Kidney (tissue), 14 donors: ENCODE measurements around the gene TEX54. TPM values are rescaled to one million over a fixed set of nuclear protein-coding genes. Genes with fewer than 3 reads are reported as not detected.
"Not testable (repeated sequence)": the region's sequence is repeated elsewhere in the genome, so short reads cannot be mapped to it uniquely, and the experiment has no call there.

Experiments used
- DNase-seq, 5 donors: peaks; one replicate each; pipeline ENCODE4 v3.0.0-alpha.2; 2013 to 2020
- FAIRE-seq: peaks from 2 replicates; lab custom pipeline; 2012; peaks lifted over from hg19 to GRCh38; lab: Jason Lieb, UNC
- H3K27ac ChIP-seq, 2 donors: one replicate each; pipeline ENCODE4 v1.7.0; 2013; ENCODE audit warnings: low read depth in 2 of 2, low read length in 2 of 2, inconsistent platforms in 1 of 2
- H3K27me3 ChIP-seq: one replicate; pipeline ENCODE4 v1.7.1; 2013; ENCODE audit warnings: low read length, inconsistent platforms; ENCODE audit not compliant: control insufficient read depth, insufficient read depth
- H3K36me3 ChIP-seq, 3 donors: one replicate each; pipeline versions ENCODE4 v1.7.0 to v1.7.1; 2013; ENCODE audit warnings: low read length in 3 of 3, control low read depth in 1 of 3, inconsistent platforms in 1 of 3; ENCODE audit not compliant: insufficient read depth in 3 of 3, control insufficient read depth in 2 of 3
- H3K4me1 ChIP-seq, 3 donors: one replicate each; pipeline versions ENCODE4 v1.7.0 to v1.7.1; 2013; ENCODE audit warnings: low read length in 3 of 3, inconsistent platforms in 1 of 3, low read depth in 1 of 3; ENCODE audit not compliant: control insufficient read depth in 2 of 3, insufficient read depth in 2 of 3
- H3K4me3 ChIP-seq, 3 donors: one replicate each; pipeline versions ENCODE4 v1.7.0 to v1.8.1; 2013; ENCODE audit warnings: low read length in 3 of 3, control low read depth in 1 of 3, inconsistent platforms in 1 of 3
- H3K9ac ChIP-seq, 3 donors: one replicate each; pipeline versions ENCODE4 v1.7.0 to v1.7.1; 2013; ENCODE audit warnings: low read length in 3 of 3, control low read depth in 1 of 3, inconsistent platforms in 1 of 3
- H3K9me3 ChIP-seq, 3 donors: one replicate each; pipeline versions ENCODE4 v1.7.0 to v1.7.1; 2013; ENCODE audit warnings: low read length in 3 of 3, control low read depth in 1 of 3, inconsistent platforms in 1 of 3; ENCODE audit not compliant: control insufficient read depth in 2 of 3, insufficient read depth in 1 of 3
- intact Hi-C: fragments of 100-400 bp; cut with DNase I; formaldehyde crosslinking; loops from one replicate; pipeline ENCODE4 v1.11.1; 2022
- polyA plus RNA-seq: library from polyadenylated mRNA; stranded (reverse); fragments of 350-450 nt; fragmentation: Illumina TruSeq; extraction: RNeasy Lipid Tissue Mini Kit (QIAGEN cat#74804); gene quantifications from one replicate; pipeline ENCODE4 v1.2.3, GENCODE V29; 2014; ENCODE audit warnings: low read depth, low replicate concordance; ENCODE audit not compliant: insufficient read depth
- total RNA-seq: library from RNA; stranded (reverse); fragmentation: NEBNext Ultra II Directional; extraction: Animal tissue kit (Norgen Biotek cat#: 25700); gene quantifications from one replicate; pipeline ENCODE4 v1.2.1, GENCODE V29; 2021
- TF ChIP-seq, protein P1 (sequence below): IDR thresholded peaks from 3 replicates; pipeline ENCODE4 v1.5.1; 2012; ENCODE audit warnings: mild to moderate bottlenecking, moderate library complexity, borderline replicate concordance; ENCODE audit not compliant: insufficient read depth; ENCODE audit errors: extremely low read depth
- donor health status: control.
- donor health status: control.
- donor health status: control.
- donor health status: control.
- donor health status: control.
- donor health status: DM: yes; HTN: yes; CAD: no.
- donor health status: Normal renal cell carcinoma (clear cell type).

The TEX54 gene
- total and polyA plus RNA-seq, 2 donors from 2014 or later, result not detected

- TF ChIP-seq, protein P1, sequence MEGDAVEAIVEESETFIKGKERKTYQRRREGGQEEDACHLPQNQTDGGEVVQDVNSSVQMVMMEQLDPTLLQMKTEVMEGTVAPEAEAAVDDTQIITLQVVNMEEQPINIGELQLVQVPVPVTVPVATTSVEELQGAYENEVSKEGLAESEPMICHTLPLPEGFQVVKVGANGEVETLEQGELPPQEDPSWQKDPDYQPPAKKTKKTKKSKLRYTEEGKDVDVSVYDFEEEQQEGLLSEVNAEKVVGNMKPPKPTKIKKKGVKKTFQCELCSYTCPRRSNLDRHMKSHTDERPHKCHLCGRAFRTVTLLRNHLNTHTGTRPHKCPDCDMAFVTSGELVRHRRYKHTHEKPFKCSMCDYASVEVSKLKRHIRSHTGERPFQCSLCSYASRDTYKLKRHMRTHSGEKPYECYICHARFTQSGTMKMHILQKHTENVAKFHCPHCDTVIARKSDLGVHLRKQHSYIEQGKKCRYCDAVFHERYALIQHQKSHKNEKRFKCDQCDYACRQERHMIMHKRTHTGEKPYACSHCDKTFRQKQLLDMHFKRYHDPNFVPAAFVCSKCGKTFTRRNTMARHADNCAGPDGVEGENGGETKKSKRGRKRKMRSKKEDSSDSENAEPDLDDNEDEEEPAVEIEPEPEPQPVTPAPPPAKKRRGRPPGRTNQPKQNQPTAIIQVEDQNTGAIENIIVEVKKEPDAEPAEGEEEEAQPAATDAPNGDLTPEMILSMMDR, result no peak
- H3K27ac ChIP-seq, result no peak overlapping the region
- H3K36me3 ChIP-seq, result peaks cover 4 to 23% (median 6%) of the 10 kb centered on the region in 3 donors
- DNase-seq, result no peak
- no peak overlapping the region for H3K9ac ChIP-seq
- no peak for FAIRE-seq
- intact Hi-C loops, result no loop called here
- peaks cover 1 to 17% (median 2%) of the 10 kb centered on the region in 3 donors for H3K4me1 ChIP-seq
- no peaks in the 10 kb centered on the region for H3K9me3 ChIP-seq
- no peaks in the 10 kb centered on the region for H3K27me3 ChIP-seq
- no peak overlapping the region for H3K4me3 ChIP-seq
These were observed 2.7 kb upstream of the TEX54 start for GRCh38 chr11:62835336-62835735.

GRCh38 chr11:62831520-62832335 lies 913 bp downstream of the TEX54 start, which contains the start of gene STX5:
TSS of gene STX5 (minus strand) at chr11:62832051. CDS start at chr11:62831243, 808 bp downstream.
- no peaks in the 10 kb centered on the region for H3K9me3 ChIP-seq
- peak within 1 kb of the TSS; percentile 79 to 95 (median 89) for H3K4me3 ChIP-seq
- FAIRE-seq (peak; percentile 84), DNase-seq (peak; percentile 99 to 100 (median 100))
- H3K4me1 ChIP-seq, result peaks cover 3 to 16% (median 6%) of the 10 kb centered on the region in 3 donors
- H3K9ac ChIP-seq, result peak within 1 kb of the TSS; percentile 62 to 99 (median 94)
- H3K27me3 ChIP-seq, result no peaks in the 10 kb centered on the region
- TF ChIP-seq, protein P1, result no peak
- H3K36me3 ChIP-seq, result peaks cover 4 to 32% (median 15%) of the 10 kb centered on the region in 3 donors
- H3K27ac ChIP-seq, result peak within 1 kb of the TSS; percentile 98 to 99
- intact Hi-C loops, result no loop called here

- peak overlapping the region; percentile 62 to 89 (median 65) for H3K9ac ChIP-seq
- peak overlapping the region; percentile 76 to 95 (median 79) for H3K4me3 ChIP-seq
- peaks cover 4 to 29% (median 13%) of the 10 kb centered on the region in 3 donors for H3K36me3 ChIP-seq
- intact Hi-C loops, result no loop called here
- no peaks in the 10 kb centered on the region for H3K9me3 ChIP-seq
- no peaks in the 10 kb centered on the region for H3K27me3 ChIP-seq
- TF ChIP-seq, protein P1, result no peak
- DNase-seq (peak in 4 of 5 donors; percentile 81 to 91 (median 88)), FAIRE-seq (no peak)
- H3K27ac ChIP-seq, result peak overlapping the region; percentile 98 to 99
- peaks cover 3 to 16% (median 6%) of the 10 kb centered on the region in 3 donors for H3K4me1 ChIP-seq
These were observed 1.6 kb downstream of the TEX54 start for GRCh38 chr11:62830904-62831519.

DNA sequence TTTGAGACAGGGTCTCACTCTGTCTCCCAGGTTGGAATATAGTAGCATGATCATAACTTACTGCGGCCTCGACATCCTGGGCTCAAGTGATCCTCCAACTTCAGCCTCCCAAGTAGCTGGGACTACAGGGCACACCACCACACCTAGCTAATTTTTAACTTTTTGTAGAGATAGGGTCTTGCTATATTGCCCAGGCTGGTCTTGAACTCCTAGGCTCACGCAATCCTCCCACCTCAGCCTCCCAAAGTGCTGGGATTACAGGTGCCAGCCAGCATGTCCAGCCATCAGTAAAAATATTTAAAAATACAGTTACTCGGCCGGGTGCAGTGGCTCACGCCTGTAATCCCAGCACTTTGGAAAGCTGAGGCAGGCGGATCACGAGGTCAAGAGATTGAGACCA lies 4.5 kb downstream of the TEX54 start:
- intact Hi-C loops, H3K9me3 ChIP-seq, DNase-seq, H3K27ac ChIP-seq, H3K9ac ChIP-seq, H3K27me3 ChIP-seq, H3K4me3 ChIP-seq, FAIRE-seq: not testable (repeated sequence)
- peaks cover 3 to 16% (median 6%) of the 10 kb centered on the region in 3 donors for H3K4me1 ChIP-seq
- H3K36me3 ChIP-seq, result peaks cover 6 to 35% (median 29%) of the 10 kb centered on the region in 3 donors
